22Rv1 (cell line): ENCODE data around the gene PCDH10.

Experiments
- ZFX ChIP-seq: fragments of 450-650 bp; IDR thresholded peaks from 2 replicates; pipeline ENCODE4 v1.6.1; 2017; ENCODE audit warnings: antibody characterized with exemption, borderline replicate concordance
- TF ChIP-seq, protein P1 (sequence below): fragments of 450-650 bp; IDR thresholded peaks from 2 replicates; pipeline ENCODE4 v1.5.1; 2017; ENCODE audit warnings: mild to moderate bottlenecking

DNA sequence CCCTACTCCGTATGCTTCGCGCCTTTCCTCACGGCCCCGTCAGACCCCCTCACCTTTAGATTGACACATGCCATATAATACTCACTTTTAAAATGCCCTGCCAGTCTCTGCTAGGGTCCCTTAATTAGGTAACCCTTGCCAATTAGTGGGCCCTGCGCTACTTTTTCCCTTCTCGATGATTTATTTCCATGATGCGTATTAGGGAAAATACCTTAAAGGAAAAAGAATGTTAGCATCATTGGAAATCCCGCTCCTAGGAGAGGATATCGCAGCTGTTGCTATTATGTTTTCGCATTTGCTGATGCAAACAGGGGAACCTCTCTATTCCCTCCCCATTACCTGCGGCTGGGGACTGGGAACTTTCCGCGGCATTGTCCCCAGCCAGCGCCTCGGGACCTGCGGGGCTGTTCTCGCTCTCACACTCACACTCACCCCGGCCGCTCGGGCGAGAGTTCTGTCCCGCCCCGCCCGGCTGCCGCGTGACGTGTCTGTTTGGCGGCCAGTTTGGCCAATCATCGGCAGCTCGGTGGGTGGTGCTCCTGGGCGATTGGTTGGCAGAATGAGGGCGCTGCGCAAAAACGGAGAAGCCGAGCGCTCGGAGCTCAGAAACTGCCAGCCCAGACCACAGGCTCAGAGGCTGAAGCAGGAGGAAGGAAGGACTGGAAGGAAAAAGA is at the start of gene PCDH10:
- TF ChIP-seq, protein P1, sequence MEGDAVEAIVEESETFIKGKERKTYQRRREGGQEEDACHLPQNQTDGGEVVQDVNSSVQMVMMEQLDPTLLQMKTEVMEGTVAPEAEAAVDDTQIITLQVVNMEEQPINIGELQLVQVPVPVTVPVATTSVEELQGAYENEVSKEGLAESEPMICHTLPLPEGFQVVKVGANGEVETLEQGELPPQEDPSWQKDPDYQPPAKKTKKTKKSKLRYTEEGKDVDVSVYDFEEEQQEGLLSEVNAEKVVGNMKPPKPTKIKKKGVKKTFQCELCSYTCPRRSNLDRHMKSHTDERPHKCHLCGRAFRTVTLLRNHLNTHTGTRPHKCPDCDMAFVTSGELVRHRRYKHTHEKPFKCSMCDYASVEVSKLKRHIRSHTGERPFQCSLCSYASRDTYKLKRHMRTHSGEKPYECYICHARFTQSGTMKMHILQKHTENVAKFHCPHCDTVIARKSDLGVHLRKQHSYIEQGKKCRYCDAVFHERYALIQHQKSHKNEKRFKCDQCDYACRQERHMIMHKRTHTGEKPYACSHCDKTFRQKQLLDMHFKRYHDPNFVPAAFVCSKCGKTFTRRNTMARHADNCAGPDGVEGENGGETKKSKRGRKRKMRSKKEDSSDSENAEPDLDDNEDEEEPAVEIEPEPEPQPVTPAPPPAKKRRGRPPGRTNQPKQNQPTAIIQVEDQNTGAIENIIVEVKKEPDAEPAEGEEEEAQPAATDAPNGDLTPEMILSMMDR = no peak
- no peak for TF ChIP-seq ZFX
